Upper lobe of left lung (tissue), 4 donors: ENCODE measurements around the gene SMARCE1.

Experiments used
- CTCF ChIP-seq, 6 experiments: fragments of 450-650 bp in 4 of 6; fragments of 200-600 bp in 2 of 6; sonication (generic) in 2 of 6; IDR thresholded peaks; one replicate each; pipeline ENCODE4 v1.5.1; 2016 to 2019; ENCODE audit warnings: antibody characterized with exemption in 6 of 6
- EP300 ChIP-seq, 4 donors: sonication (generic); formaldehyde crosslinking; IDR thresholded peaks; one replicate each; pipeline ENCODE4 v1.5.1; 2017; ENCODE audit warnings: antibody characterized with exemption in 4 of 4, control low read depth in 2 of 4

DNA sequence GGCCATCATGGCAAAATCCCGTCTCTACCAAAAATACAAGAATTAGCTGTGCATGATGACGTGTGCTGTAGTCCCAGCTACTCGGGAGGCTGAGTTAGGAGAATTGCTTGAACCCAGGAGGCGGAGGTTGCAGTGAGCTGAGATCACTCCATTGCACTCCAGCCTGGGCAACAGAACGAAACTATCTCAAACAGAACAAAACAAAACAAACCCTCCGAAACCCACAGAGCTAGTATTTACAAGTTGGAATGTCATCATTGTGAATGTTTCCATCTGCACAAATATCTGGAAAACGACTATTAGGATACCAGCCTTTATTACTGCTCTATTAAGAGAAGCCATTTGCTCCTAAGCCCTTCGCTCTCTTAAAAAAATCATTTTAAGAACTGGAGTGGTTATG, 26.0 kb downstream of the SMARCE1 start:
- TF ChIP-seq CTCF (IDR thresholded peaks at IDR 0.05), result no peak
- TF ChIP-seq EP300 (IDR thresholded peaks at IDR 0.05), result no peak
